GM10266 (cell line): ENCODE data around the gene SCT.

Source experiments
- DNase-seq: peaks from one replicate; pipeline ENCODE4 v3.0.0; 2012; ENCODE audit errors: extremely low spot score
- CTCF ChIP-seq: IDR thresholded peaks from 2 replicates; pipeline ENCODE4 v1.5.1; 2012; ENCODE audit warnings: mild to moderate bottlenecking, low read depth; ENCODE audit not compliant: control insufficient read depth, insufficient read depth; ENCODE audit errors: missing control alignments

The SCT gene

GRCh38 chr11:606245-606644, 20.7 kb downstream of the SCT start:
- no peak for TF ChIP-seq CTCF
- no peak for DNase-seq

- DNase-seq = no peak
- TF ChIP-seq CTCF = no peak
Observed at GRCh38 chr11:605286-606129, 21.5 kb downstream of the SCT start.

- no peak for DNase-seq
- TF ChIP-seq CTCF = no peak
Observed at GRCh38 chr11:603154-603553, 23.8 kb downstream of the SCT start.

GRCh38 chr11:601573-602245, 25.3 kb downstream of the SCT start:
- TF ChIP-seq CTCF = no peak
- DNase-seq = no peak

- no peak for DNase-seq
Observed at GRCh38 chr11:598005-598680, 28.8 kb downstream of the SCT start.

GRCh38 chr11:597166-597725, 29.7 kb downstream of the SCT start:
- no peak for DNase-seq
- peak; percentile 31 for TF ChIP-seq CTCF

More at GRCh38 chr11:598005-598680, 28.8 kb downstream of the SCT start:
- no peak for TF ChIP-seq CTCF

- DNase-seq = no peak
- TF ChIP-seq CTCF = no peak
Observed at GRCh38 chr11:596374-596773, 30.6 kb downstream of the SCT start.
